SK-N-SH (cell line): Measurements from ENCODE around the gene DLG2. TPM values are rescaled to one million over a fixed set of nuclear protein-coding genes. Genes with fewer than 3 reads are reported as not detected.

Source experiments
- CTCF ChIA-PET: fragments of 300-600, 350-600 bp; formaldehyde crosslinking; extraction: SDS; loops from one replicate; lab custom pipeline; 2021; lab: Yijun Ruan, JAX
- POLR2A ChIA-PET: fragments of 350-600 bp; sonication (Branson Sonifier 250); formaldehyde crosslinking; extraction: SDS; loops from one replicate; lab custom pipeline; 2020; ENCODE audit warnings: antibody characterized with exemption, inconsistent platforms; lab: Yijun Ruan, JAX
- DNase-seq: peaks from one replicate; pipeline ENCODE4 v3.0.0; 2012
- H2AFZ ChIP-seq: fragments of 200-600 bp; sonication (generic); 2 replicates; pipeline ENCODE4 v1.8.1; 2016; ENCODE audit warnings: antibody characterized with exemption, mild to moderate bottlenecking, low read depth
- H3F3A ChIP-seq: fragments of 200-600 bp; sonication (generic); replicated peaks from 2 replicates; pipeline ENCODE3; 2016; ENCODE audit warnings: antibody characterized with exemption, mild to moderate bottlenecking; ENCODE audit not compliant: insufficient read depth
- H3K27ac ChIP-seq, 2 experiments: fragments of 200-500 bp in 1 of 2; fragments of 200-600 bp in 1 of 2; sonication (Bioruptor generic) in 1 of 2; sonication (generic), shearing (Covaris generic) in 1 of 2; 2 replicates each; pipeline versions ENCODE4 v1.5.1 to v1.6.1; 2014 to 2016; ENCODE audit warnings: low read depth in 2 of 2, inconsistent platforms in 1 of 2, low read length in 1 of 2, mild to moderate bottlenecking in 1 of 2, mixed read lengths in 1 of 2
- H3K27me3 ChIP-seq: fragments of 200-600 bp; sonication (generic), shearing (Covaris generic); 2 replicates; pipeline ENCODE4 v1.6.1; 2016; ENCODE audit warnings: mixed run types; ENCODE audit not compliant: insufficient read depth
- H3K36me3 ChIP-seq, 2 experiments: fragments of 200-500 bp in 1 of 2; fragments of 200-600 bp in 1 of 2; sonication (Bioruptor generic) in 1 of 2; sonication (generic) in 1 of 2; replicated peaks in 1 of 2; 2 replicates each; pipeline versions ENCODE3 to v1.5.1; 2014 to 2016; ENCODE audit warnings: low read length in 1 of 2, mild to moderate bottlenecking in 1 of 2; ENCODE audit not compliant: insufficient read depth in 2 of 2, control insufficient read depth in 1 of 2
- H3K4me1 ChIP-seq, 2 experiments: fragments of 200-500 bp in 1 of 2; fragments of 200-600 bp in 1 of 2; sonication (Bioruptor generic) in 1 of 2; sonication (generic), shearing (Covaris generic) in 1 of 2; 2 replicates each; pipeline versions ENCODE4 v1.5.1 to v1.6.1; 2014 to 2016; ENCODE audit warnings: low read depth in 1 of 2, low read length in 1 of 2, mixed run types in 1 of 2; ENCODE audit not compliant: insufficient read depth in 2 of 2, control insufficient read depth in 1 of 2
- H3K4me2 ChIP-seq: fragments of 200-600 bp; sonication (generic), shearing (Covaris generic); 2 replicates; pipeline ENCODE4 v1.6.1; 2017; ENCODE audit warnings: mixed run types
- H3K4me3 ChIP-seq, 2 experiments: fragments of 200-500 bp in 1 of 2; fragments of 200-600 bp in 1 of 2; sonication (Bioruptor generic) in 1 of 2; sonication (generic), shearing (Covaris generic) in 1 of 2; 2 replicates each; pipeline versions ENCODE4 v1.5.1 to v1.8.1; 2014 to 2016; ENCODE audit warnings: low read depth in 2 of 2, inconsistent platforms in 1 of 2, low read length in 1 of 2, mild to moderate bottlenecking in 1 of 2, mixed read lengths in 1 of 2, moderate library complexity in 1 of 2
- H3K79me2 ChIP-seq: fragments of 200-600 bp; sonication (generic); 2 replicates; pipeline ENCODE4 v1.8.1; 2017; ENCODE audit warnings: mild to moderate bottlenecking; ENCODE audit not compliant: insufficient read depth
- H3K9ac ChIP-seq: fragments of 200-600 bp; sonication (generic); 2 replicates; pipeline ENCODE4 v1.6.1; 2017; ENCODE audit warnings: mixed run types
- H3K9me2 ChIP-seq: fragments of 200-600 bp; sonication (generic); 2 replicates; pipeline ENCODE4 v1.6.1; 2017; ENCODE audit warnings: mixed run types
- H3K9me3 ChIP-seq: fragments of 200-600 bp; sonication (generic); 2 replicates; pipeline ENCODE4 v1.6.1; 2017; ENCODE audit warnings: mixed run types, mild to moderate bottlenecking, moderate library complexity
- H4K20me1 ChIP-seq: fragments of 200-600 bp; sonication (generic); 2 replicates; pipeline ENCODE4 v1.6.1; 2017; ENCODE audit warnings: mild to moderate bottlenecking, mixed run types; ENCODE audit not compliant: insufficient read depth
- CHD2 ChIP-seq: fragments of 150-350 bp; IDR thresholded peaks from 2 replicates; pipeline ENCODE4 v1.6.1; 2018; ENCODE audit warnings: low read length; ENCODE audit not compliant: partially characterized antibody
- EP300 ChIP-seq, 2 experiments: IDR thresholded peaks; 2 replicates each; pipeline versions ENCODE4 v1.4.0 to v1.6.1; 2012; ENCODE audit warnings: borderline replicate concordance in 1 of 2, low read depth in 1 of 2, low read length in 1 of 2
- FOSL2 ChIP-seq: IDR thresholded peaks from 2 replicates; pipeline ENCODE4 v1.4.0; 2012; ENCODE audit warnings: low read depth, mild to moderate bottlenecking, moderate library complexity, borderline replicate concordance
- FOXJ3 ChIP-seq: sonication (generic); formaldehyde crosslinking; IDR thresholded peaks from 2 replicates; pipeline ENCODE4 v1.5.1; 2020; ENCODE audit warnings: mild to moderate bottlenecking, missing genetic modification reagents
- GABPA ChIP-seq: IDR thresholded peaks from 2 replicates; pipeline ENCODE4 v1.4.0; 2012; ENCODE audit warnings: low read depth, mild to moderate bottlenecking
- IRF3 ChIP-seq: fragments of 150-350 bp; IDR thresholded peaks from 2 replicates; pipeline ENCODE4 v1.6.1; 2016; ENCODE audit warnings: mild to moderate bottlenecking, low read depth, low read length
- JUND ChIP-seq: IDR thresholded peaks from 2 replicates; pipeline ENCODE4 v1.4.0; 2012
- MEF2A ChIP-seq: IDR thresholded peaks from 2 replicates; pipeline ENCODE4 v1.4.0; 2012; ENCODE audit warnings: low read depth, borderline replicate concordance
- MXI1 ChIP-seq: IDR thresholded peaks from 2 replicates; pipeline ENCODE4 v1.6.1; 2012; ENCODE audit warnings: mild to moderate bottlenecking, low read depth, low read length, improper control_type of control experiment
- NFIC ChIP-seq: IDR thresholded peaks from 2 replicates; pipeline ENCODE4 v1.4.0; 2012; ENCODE audit warnings: borderline replicate concordance
- NRF1 ChIP-seq: IDR thresholded peaks from 2 replicates; pipeline ENCODE4 v1.6.1; 2012; ENCODE audit warnings: low read depth, mild to moderate bottlenecking, low read length
- POLR2AphosphoS5 ChIP-seq: IDR thresholded peaks from 2 replicates; pipeline ENCODE4 v1.6.1; 2012; ENCODE audit warnings: low read depth, low read length
- RAD21 ChIP-seq: IDR thresholded peaks from 2 replicates; pipeline ENCODE4 v1.6.1; 2012; ENCODE audit warnings: mild to moderate bottlenecking, low read length
- RFX5 ChIP-seq: IDR thresholded peaks from 2 replicates; pipeline ENCODE4 v1.6.1; 2012; ENCODE audit warnings: mild to moderate bottlenecking, improper control_type of control experiment, low read length
- RXRA ChIP-seq: IDR thresholded peaks from 2 replicates; pipeline ENCODE4 v1.4.0; 2012; ENCODE audit warnings: low read depth, mild to moderate bottlenecking, borderline replicate concordance
- SMC3 ChIP-seq: IDR thresholded peaks from 2 replicates; pipeline ENCODE4 v1.6.1; 2012; ENCODE audit warnings: low read depth, low read length, improper control_type of control experiment
- TAF1 ChIP-seq: IDR thresholded peaks from 2 replicates; pipeline ENCODE4 v1.6.1; 2012; ENCODE audit warnings: low read depth, mild to moderate bottlenecking, low read length, moderate library complexity, borderline replicate concordance
- TCF12 ChIP-seq: IDR thresholded peaks from 2 replicates; pipeline ENCODE4 v1.4.0; 2012
- USF1 ChIP-seq: IDR thresholded peaks from 2 replicates; pipeline ENCODE4 v1.4.0; 2012; ENCODE audit warnings: low read depth, borderline replicate concordance
- USF2 ChIP-seq: fragments of 150-350 bp; IDR thresholded peaks from 2 replicates; pipeline ENCODE4 v1.6.1; 2017; ENCODE audit warnings: antibody characterized with exemption, low read length, low read depth, borderline replicate concordance
- WGBS: methylation state at CpG from one replicate; pipeline ENCODE4 v1.1.6; 2017; ENCODE audit warnings: low lambda C conversion rate; 5-methylcytosine and 5-hydroxymethylcytosine counted together
- polyA plus RNA-seq, 3 experiments: library from polyadenylated mRNA; depleted of rRNA; stranded (reverse); fragments of >200 nt; gene quantifications; 2 replicates each; pipeline ENCODE4 v1.2.3, GENCODE V29; 2012
- TF ChIP-seq, protein P1 (sequence below): fragments of 200-600 bp; sonication (generic); IDR thresholded peaks from 2 replicates; pipeline ENCODE4 v1.6.1; 2017; ENCODE audit warnings: antibody characterized with exemption, mild to moderate bottlenecking, moderate library complexity
- TF ChIP-seq, protein P2 (sequence below): IDR thresholded peaks from 2 replicates; pipeline ENCODE4 v1.4.0; 2012; ENCODE audit warnings: low read depth

Gene DLG2
- polyA plus RNA-seq, 1 of the 3 experiments (the other 2 are of a cell fraction), result 0.21 TPM

DNA sequence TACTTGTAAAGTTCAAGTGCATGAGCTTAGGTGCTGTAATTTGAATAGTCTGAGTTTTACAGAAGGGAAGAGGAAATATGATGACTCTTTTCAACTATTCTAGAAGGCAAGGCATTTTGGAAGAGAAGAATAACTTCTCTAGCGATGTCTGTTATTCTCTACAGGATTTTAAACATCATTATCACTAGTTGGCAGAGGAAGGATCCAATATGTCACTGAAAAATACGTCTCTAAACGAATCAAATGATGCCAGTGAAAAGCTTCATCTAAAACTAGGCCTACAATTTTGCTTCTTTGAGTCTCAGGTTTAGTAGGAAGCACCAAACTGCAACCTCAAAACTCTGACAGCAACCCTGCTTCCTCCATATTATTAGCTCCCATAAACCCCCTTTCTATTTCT, 581.4 kb downstream of the DLG2 start (continued):
- TF ChIP-seq USF2 (no peak), POLR2AphosphoS5 (no peak), USF1 (no peak), NFIC (no peak), RFX5 (no peak), RAD21 (no peak), FOXJ3 (CRISPR knock-in tag) (no peak), EP300 (IDR thresholded peaks at IDR 0.05; ENCODE audit: borderline replicate concordance in 1 of 2, low read depth in 1 of 2, low read length in 1 of 2) (no peak), NRF1 (no peak), FOSL2 (no peak), MXI1 (no peak), IRF3 (no peak), MEF2A (no peak)
- TF ChIP-seq, protein P1, sequence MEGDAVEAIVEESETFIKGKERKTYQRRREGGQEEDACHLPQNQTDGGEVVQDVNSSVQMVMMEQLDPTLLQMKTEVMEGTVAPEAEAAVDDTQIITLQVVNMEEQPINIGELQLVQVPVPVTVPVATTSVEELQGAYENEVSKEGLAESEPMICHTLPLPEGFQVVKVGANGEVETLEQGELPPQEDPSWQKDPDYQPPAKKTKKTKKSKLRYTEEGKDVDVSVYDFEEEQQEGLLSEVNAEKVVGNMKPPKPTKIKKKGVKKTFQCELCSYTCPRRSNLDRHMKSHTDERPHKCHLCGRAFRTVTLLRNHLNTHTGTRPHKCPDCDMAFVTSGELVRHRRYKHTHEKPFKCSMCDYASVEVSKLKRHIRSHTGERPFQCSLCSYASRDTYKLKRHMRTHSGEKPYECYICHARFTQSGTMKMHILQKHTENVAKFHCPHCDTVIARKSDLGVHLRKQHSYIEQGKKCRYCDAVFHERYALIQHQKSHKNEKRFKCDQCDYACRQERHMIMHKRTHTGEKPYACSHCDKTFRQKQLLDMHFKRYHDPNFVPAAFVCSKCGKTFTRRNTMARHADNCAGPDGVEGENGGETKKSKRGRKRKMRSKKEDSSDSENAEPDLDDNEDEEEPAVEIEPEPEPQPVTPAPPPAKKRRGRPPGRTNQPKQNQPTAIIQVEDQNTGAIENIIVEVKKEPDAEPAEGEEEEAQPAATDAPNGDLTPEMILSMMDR, result no peak
- TF ChIP-seq, protein P2, sequence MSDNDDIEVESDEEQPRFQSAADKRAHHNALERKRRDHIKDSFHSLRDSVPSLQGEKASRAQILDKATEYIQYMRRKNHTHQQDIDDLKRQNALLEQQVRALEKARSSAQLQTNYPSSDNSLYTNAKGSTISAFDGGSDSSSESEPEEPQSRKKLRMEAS, result no peak

DNA sequence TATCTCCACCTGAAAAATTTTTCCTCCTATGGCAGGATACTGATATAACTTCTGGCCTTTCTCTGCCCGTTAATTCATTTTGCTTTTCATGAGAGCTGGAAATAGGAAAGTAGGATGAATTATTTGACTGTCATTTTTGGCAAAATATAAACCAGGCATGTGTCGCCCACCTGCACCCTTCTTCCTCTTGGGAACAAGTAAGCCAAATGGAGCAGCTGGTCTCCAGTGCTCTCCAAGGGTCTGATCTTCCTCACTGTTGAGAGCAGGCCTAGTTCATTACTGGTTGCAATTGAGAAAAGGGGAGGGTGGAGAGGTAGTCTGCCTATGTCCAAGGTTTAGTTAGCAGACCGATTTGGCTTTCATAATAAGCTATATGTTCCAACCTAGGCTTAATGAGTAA, 582.2 kb downstream of the DLG2 start:
- Histone ChIP-seq H3K4me1 (no peaks in the 10 kb centered on the region), H3K27me3 (no peaks in the 10 kb centered on the region), H3K9ac (no peak overlapping the region), H4K20me1 (no peaks in the 10 kb centered on the region), H3K79me2 (no peaks in the 10 kb centered on the region), H3K9me2 (no peaks in the 10 kb centered on the region), H3K27ac (no peak overlapping the region), H3K4me2 (no peak overlapping the region), H3K4me3 (no peak overlapping the region), H3K36me3 (no peaks in the 10 kb centered on the region), H2AFZ (no peak overlapping the region), H3K9me3 (no peaks in the 10 kb centered on the region), H3F3A (no peaks in the 10 kb centered on the region)
- DNase-seq, result no peak
- CTCF ChIA-PET, result interaction anchor here (0.9 kb wide), 1 partner anchor 13 kb away, joined by 3 read pairs; no protein-coding TSS in a partner anchor
- POLR2A ChIA-PET, result no interaction called here
- TF ChIP-seq USF2 (no peak), NRF1 (no peak), RXRA (no peak), TCF12 (no peak), SMC3 (no peak), TAF1 (no peak), FOXJ3 (CRISPR knock-in tag) (no peak), IRF3 (no peak), POLR2AphosphoS5 (no peak), JUND (no peak), CHD2 (no peak), GABPA (no peak), FOSL2 (no peak)
- 7% methylated on average over 3 of the region's 3 CpGs for WGBS
